Activated T-helper 1 cell treated with anti-CD3 and anti-CD28 coated beads, Interleukin-12 subunit alpha, Interleukin-12 subunit beta, Interleukin-2, Interleukin-4 antibody, amounts not matched to agents 30 ng/mL and 10 ng/mL and 1 ng/mL, durations not matched to agents 14 hours and 24 hours and 36 hours (primary cell): ENCODE data around the gene UNC45A. TPM values are rescaled to one million over a fixed set of nuclear protein-coding genes. Genes with fewer than 3 reads are reported as not detected.

Experiments used
- DNase-seq: peaks from one replicate; pipeline ENCODE4 v3.0.0; 2021; ENCODE audit warnings: low spot score
- H3K27ac Mint-ChIP-seq: one replicate; pipeline ENCODE4 v1.8.0; 2021; ENCODE audit warnings: mild to moderate bottlenecking, mixed read lengths
- H3K27me3 Mint-ChIP-seq: one replicate; pipeline ENCODE4 v1.8.0; 2022; ENCODE audit warnings: mild to moderate bottlenecking, moderate library complexity, mixed read lengths; ENCODE audit not compliant: insufficient read depth
- H3K36me3 Mint-ChIP-seq: one replicate; pipeline ENCODE4 v1.8.0; 2021; ENCODE audit warnings: low read depth, mixed read lengths
- H3K4me1 Mint-ChIP-seq: one replicate; pipeline ENCODE4 v1.8.0; 2021; ENCODE audit warnings: low read depth, mixed read lengths
- H3K4me3 Mint-ChIP-seq: one replicate; pipeline ENCODE4 v1.8.0; 2021; ENCODE audit warnings: mild to moderate bottlenecking, moderate library complexity, mixed read lengths
- H3K9me3 Mint-ChIP-seq: one replicate; pipeline ENCODE4 v1.8.0; 2021; ENCODE audit warnings: mixed read lengths
- intact Hi-C: fragments of 100-400 bp; cut with micrococcal nuclease; formaldehyde crosslinking; loops from one replicate; pipeline ENCODE4 v1.15.1; 2024
- total RNA-seq: library from RNA; stranded (reverse); gene quantifications from 2 replicates; pipeline ENCODE4 v1.2.3, GENCODE V29; 2022

Gene UNC45A
- total RNA-seq, 1 donor from 2014 or later = 68.6 TPM

DNA sequence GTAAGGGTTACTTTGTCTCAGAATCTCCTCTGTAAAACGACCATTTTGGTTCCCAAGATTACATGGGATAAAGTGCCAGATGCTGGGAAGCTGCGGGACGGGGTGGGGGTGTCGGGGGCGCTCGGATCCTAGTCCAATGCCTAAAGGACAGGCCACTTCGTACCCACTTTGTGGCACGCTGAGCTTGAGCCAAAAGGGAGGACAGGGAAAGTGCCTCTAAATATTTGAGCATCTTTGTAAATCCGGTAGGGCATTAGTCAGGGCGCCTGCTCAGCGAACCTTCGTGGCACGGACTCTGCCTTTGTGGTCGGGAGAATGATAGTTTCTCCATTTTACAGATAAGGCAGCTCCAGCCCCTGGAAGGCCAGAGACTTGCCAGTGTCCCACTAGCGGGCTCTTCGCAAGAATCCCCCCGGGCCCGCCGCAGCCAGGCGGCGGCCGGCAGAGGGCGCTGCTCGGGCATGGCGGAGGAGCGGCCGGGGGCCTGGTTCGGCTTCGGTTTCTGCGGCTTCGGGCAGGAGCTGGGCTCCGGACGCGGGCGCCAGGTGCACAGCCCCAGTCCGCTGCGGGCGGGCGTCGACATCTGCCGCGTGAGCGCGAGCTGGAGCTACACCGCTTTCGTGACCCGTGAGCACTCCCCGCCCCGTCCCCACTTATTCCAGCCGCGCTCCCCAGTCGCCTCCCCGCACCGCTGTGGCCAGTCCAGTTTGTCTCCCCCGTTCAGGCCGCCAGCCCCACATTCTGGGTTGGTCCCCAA lies 21.4 kb downstream of the UNC45A start:
- Mint-ChIP-seq H3K27ac (peak overlapping the region; percentile 72), H3K27me3 (no peaks in the 10 kb centered on the region), H3K4me1 (peaks cover 24% of the 10 kb centered on the region), H3K9me3 (no peaks in the 10 kb centered on the region), H3K4me3 (peak overlapping the region; percentile 90), H3K36me3 (peaks cover 35% of the 10 kb centered on the region)
- DNase-seq = peak; percentile 46
- intact Hi-C loops = loop anchor here (1.0 to 10.0 kb wide), 4 partner anchors 77 to 1622 kb away; partner anchors contain the start of gene POLG

DNA sequence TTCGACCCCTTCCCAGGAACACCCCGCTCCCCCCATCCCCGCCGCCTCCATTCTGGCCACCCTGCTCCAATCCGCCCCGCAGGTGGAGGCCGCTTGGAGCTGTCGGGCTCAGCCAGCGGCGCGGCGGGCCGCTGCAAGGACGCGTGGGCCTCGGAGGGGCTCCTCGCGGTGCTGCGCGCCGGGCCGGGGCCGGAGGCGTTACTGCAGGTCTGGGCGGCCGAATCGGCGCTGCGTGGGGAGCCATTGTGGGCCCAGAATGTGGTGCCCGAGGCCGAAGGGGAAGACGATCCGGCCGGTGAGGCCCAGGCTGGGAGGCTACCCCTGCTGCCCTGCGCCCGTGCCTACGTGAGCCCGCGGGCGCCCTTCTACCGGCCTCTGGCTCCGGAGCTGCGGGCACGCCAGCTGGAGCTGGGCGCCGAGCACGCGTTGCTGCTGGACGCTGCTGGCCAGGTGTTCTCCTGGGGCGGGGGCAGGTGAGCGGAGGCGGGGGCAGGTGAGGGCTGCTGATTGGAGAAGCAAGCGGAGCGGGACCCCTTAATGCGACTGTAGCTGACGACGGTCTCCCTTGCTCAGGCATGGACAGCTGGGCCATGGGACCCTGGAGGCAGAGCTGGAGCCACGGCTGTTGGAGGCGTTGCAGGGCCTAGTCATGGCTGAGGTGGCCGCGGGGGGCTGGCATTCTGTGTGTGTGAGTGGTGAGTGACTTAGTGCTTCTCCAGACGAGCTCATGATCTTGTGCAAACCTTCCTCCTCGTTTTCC lies 22.1 kb downstream of the UNC45A start:
- Mint-ChIP-seq H3K4me3 (peak overlapping the region; percentile 78), H3K27me3 (no peaks in the 10 kb centered on the region), H3K36me3 (peaks cover 35% of the 10 kb centered on the region), H3K27ac (peak overlapping the region; percentile 48), H3K4me1 (peaks cover 24% of the 10 kb centered on the region), H3K9me3 (no peaks in the 10 kb centered on the region)
- DNase-seq = no peak
- intact Hi-C loops = loop anchor here (10.0 kb wide), 1 partner anchor 1622 kb away; the partner anchor contains the start of gene POLG

DNA sequence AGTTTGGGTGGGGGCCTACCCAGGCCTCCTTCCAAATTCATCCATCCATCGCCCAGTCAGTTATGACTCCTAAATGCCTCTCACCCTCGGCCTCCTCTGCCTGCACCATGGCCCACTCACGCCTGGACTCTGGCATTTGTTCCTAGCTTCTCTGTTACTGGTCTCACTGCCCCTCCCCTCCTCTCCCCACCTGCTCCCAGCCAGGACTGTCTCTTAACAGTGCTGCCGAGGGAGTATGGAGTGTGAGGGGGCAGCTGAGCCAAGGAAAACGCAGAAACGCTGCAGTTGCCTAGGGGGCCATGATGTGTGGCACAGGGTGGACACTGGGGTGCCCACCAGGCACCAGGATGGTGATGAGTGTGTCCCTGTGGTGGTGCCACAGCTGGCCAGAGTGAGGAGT lies 22.7 kb downstream of the UNC45A start:
- no peak for DNase-seq
- intact Hi-C loops = loop anchor here (10.0 kb wide), 1 partner anchor 1623 kb away; the partner anchor contains the start of gene POLG
- Mint-ChIP-seq H3K4me1 (peaks cover 24% of the 10 kb centered on the region), H3K27ac (peak overlapping the region; percentile 48), H3K9me3 (no peaks in the 10 kb centered on the region), H3K27me3 (no peaks in the 10 kb centered on the region), H3K4me3 (peak overlapping the region; percentile 78), H3K36me3 (peaks cover 34% of the 10 kb centered on the region)

DNA sequence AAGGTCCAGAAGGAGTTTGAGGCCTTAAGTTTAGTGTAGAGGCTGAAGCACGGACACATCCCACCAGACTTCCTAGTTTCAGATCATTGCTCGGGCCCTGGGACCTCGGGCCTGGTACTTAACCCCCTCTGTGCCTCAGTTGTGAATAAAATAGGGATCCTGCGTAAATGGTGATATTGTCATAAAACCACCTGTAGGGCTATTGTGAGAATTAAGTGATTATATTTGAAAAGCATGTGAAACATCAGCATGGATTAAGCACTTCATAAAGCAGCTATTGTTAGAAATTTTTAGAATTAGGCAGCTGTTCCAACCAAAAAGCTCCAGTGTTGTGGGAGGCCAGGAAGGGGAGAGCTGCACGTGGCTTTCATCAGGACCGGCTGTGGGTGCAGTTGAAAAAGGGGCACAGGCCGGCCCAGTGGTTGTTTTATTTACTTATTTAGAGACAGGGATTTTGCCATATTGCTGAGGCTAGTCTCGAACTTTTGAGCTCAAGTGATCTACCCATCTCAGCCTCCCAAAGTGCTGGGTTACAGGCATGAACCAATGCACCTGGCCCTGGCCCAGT lies 24.0 kb downstream of the UNC45A start:
- intact Hi-C loops = loop anchor here (10.0 kb wide), 1 partner anchor 1624 kb away; the partner anchor contains the start of gene POLG
- Mint-ChIP-seq H3K36me3 (peaks cover 35% of the 10 kb centered on the region), H3K4me3 (no peak overlapping the region), H3K4me1 (peaks cover 15% of the 10 kb centered on the region), H3K9me3 (no peaks in the 10 kb centered on the region), H3K27ac (no peak overlapping the region), H3K27me3 (no peaks in the 10 kb centered on the region)
- DNase-seq = no peak

DNA sequence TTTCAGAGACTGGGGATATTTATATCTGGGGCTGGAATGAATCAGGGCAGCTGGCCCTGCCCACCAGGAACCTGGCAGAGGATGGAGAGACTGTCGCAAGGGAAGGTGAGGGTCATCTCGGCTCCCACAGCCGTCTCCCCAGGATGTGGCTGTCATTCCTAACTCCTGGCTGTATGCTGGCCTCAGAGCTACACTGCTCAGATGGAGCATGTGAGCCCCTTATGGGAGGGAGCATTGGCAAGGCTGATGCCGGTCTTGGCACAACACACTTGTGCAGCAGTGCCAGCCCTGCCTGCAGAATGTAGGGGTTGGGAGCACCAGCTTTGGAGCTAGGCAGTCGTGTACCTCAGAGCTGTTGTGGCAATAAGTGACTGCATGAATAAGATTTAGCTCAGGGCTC lies 24.8 kb downstream of the UNC45A start:
- intact Hi-C loops = loop anchor here (10.0 kb wide), 1 partner anchor 1625 kb away; the partner anchor contains the start of gene POLG
- H3K4me3 Mint-ChIP-seq = no peak overlapping the region
- no peaks in the 10 kb centered on the region for H3K27me3 Mint-ChIP-seq
- peaks cover 15% of the 10 kb centered on the region for H3K4me1 Mint-ChIP-seq
- H3K36me3 Mint-ChIP-seq = peaks cover 39% of the 10 kb centered on the region
- no peak overlapping the region for H3K27ac Mint-ChIP-seq
- H3K9me3 Mint-ChIP-seq = no peaks in the 10 kb centered on the region
- DNase-seq = no peak

DNA sequence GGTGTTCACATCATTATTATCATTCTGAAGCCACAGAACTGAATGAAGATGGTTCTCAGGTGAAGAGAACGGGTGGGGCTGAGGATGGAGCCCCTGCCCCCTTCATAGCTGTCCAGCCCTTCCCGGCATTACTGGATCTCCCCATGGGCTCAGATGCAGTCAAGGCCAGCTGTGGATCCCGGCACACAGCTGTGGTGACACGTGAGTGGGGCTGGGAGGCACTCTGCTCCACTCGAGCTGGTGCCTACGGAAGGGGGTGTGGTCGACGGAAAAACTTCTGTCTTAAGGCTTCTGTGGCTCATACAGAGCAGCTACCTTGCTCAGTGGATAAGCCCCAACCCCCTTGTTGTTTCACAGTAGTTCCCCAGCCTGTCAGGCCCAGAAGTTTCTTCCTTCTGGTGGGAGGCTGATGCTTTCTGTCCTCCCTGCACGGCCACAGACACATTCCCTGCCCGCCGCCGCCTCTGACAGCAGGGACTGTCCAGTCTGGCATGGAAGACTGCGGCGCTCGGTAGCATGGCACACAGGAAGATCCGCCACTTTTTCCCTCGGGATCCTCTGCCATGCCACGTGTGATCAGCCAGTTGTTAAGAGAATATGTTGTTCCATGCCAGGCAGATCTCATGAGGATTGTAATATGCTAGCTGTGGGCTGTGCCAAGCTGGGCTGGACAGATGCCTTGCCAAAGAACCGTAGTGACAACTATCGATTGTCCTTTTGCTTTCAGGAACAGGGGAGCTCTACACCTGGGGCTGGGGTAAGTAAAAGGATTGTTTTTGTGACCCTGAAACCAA lies 25.4 kb downstream of the UNC45A start:
- Mint-ChIP-seq H3K4me3 (no peak overlapping the region), H3K36me3 (peaks cover 44% of the 10 kb centered on the region), H3K9me3 (no peaks in the 10 kb centered on the region), H3K27ac (no peak overlapping the region), H3K4me1 (peaks cover 15% of the 10 kb centered on the region), H3K27me3 (no peaks in the 10 kb centered on the region)
- no peak for DNase-seq
- intact Hi-C loops = no loop called here

DNA sequence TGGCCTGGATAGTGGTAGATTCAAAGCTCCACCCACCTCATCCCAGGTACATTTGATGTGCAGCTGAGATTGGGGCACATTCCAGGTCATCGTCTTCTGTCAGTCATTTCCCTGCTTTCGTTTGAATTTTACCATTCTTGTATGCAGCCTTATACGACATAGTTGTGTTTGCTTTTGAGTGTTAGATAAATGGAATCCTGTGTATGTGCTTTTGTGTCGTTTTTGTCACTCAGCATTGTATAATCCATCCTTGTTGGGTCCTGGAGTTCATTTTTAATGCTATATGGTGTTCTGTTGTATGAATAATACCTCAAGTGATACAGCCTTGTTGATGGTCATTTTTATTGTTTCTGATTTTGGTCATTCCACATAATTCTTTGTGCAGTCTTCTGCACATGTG lies 26.9 kb downstream of the UNC45A start:
- Mint-ChIP-seq H3K36me3 (peaks cover 49% of the 10 kb centered on the region), H3K27ac (no peak overlapping the region), H3K4me1 (peaks cover 8% of the 10 kb centered on the region), H3K9me3 (no peaks in the 10 kb centered on the region), H3K27me3 (no peaks in the 10 kb centered on the region), H3K4me3 (no peak overlapping the region)
- intact Hi-C loops = no loop called here
- DNase-seq = no peak

DNA sequence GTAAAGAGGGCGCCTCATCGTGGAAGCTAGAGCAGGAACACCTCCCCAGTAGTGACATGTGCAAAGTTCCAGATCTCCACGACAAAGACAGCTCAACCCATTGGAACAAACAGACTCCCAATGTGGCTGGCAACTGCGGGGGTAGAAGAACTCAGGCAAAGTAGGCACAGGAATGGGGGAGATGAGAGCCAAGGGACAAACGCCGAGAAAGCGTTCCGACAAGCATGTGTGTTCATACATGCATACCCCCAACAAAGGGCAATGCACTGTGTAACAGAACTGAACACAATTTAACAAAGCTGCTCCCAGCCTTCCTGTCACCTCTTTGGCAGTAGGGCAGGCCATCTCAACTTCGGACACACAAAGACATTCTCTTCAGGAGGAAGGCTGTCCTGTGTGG lies 31.2 kb downstream of the UNC45A start:
- Mint-ChIP-seq H3K27ac (no peak overlapping the region), H3K27me3 (no peaks in the 10 kb centered on the region), H3K36me3 (peaks cover 55% of the 10 kb centered on the region), H3K9me3 (no peaks in the 10 kb centered on the region), H3K4me1 (no peaks in the 10 kb centered on the region), H3K4me3 (no peak overlapping the region)
- no peak for DNase-seq
- intact Hi-C loops = loop anchor here (2.0 kb wide), 1 partner anchor 15 kb away; no protein-coding TSS in a partner anchor

DNA sequence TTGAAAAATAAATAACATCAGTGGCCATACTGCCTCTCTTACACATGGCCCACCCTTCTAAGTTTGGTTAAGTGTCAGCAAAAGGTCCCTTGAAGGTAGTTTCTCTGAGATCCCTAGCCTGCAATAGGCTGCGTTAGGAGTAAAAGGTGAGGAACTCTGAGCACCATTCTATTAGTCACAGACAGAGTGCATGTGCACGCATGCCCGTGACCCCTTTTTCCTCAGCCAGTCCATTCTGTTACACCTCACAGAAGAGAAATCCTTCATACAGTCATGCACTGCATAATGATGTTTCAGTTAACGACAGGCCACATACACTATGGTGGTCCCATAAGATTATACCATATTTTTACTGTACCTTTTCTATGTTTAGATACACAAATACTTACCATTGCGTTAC lies 32.1 kb downstream of the UNC45A start:
- Mint-ChIP-seq H3K27ac (no peak overlapping the region), H3K36me3 (peaks cover 49% of the 10 kb centered on the region), H3K27me3 (no peaks in the 10 kb centered on the region), H3K9me3 (no peaks in the 10 kb centered on the region), H3K4me3 (no peak overlapping the region), H3K4me1 (no peaks in the 10 kb centered on the region)
- no peak for DNase-seq
- intact Hi-C loops = loop anchor here (2.0 kb wide), 1 partner anchor 14 kb away; no protein-coding TSS in a partner anchor

DNA sequence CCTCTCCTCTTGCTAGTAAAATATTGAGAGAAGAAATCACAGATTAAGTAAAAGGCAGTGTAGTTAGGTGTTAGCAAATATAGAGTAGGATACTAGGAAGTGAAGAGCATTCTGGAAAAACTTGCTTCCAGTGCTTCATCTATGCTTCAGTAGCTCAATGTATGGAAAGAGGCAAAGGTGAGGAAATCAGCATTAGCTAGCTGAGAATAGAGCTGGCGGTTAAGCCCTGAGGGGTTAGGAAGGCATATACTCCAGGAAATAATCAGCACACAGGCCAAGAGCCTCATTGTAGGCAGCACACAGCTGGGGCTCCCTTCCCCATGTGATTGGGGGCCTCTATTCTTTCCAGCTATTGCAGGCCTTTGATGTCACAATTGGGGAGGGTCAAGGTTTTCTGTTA lies 33.3 kb downstream of the UNC45A start:
- intact Hi-C loops = no loop called here
- no peaks in the 10 kb centered on the region for H3K27me3 Mint-ChIP-seq
- H3K27ac Mint-ChIP-seq = no peak overlapping the region
- DNase-seq = no peak
- H3K9me3 Mint-ChIP-seq = no peaks in the 10 kb centered on the region
- H3K4me3 Mint-ChIP-seq = no peak overlapping the region
- no peaks in the 10 kb centered on the region for H3K4me1 Mint-ChIP-seq
- H3K36me3 Mint-ChIP-seq = peaks cover 48% of the 10 kb centered on the region

DNA sequence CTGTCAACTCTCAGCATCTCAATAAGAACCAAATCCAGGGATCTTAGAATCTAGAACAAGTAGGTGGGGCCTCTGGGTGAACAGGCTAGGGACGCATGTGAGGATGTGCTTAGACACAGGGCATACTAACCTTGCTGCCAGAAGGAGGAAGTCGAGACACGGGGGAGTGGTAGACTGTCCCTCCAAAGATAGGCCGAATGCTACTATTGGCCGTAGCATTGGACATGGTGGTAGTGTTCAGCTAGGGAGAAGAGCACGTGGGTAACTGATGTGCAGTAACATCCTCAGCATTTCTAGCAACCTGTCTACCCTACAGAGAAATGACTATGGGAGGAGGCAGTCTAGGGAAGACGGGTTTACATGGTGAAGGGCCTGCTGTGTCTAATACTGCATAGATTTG lies 35.2 kb downstream of the UNC45A start:
- Mint-ChIP-seq H3K36me3 (peaks cover 48% of the 10 kb centered on the region), H3K27ac (no peak overlapping the region), H3K27me3 (no peaks in the 10 kb centered on the region), H3K4me3 (no peak overlapping the region), H3K9me3 (no peaks in the 10 kb centered on the region), H3K4me1 (no peaks in the 10 kb centered on the region)
- intact Hi-C loops = no loop called here
- no peak for DNase-seq

DNA sequence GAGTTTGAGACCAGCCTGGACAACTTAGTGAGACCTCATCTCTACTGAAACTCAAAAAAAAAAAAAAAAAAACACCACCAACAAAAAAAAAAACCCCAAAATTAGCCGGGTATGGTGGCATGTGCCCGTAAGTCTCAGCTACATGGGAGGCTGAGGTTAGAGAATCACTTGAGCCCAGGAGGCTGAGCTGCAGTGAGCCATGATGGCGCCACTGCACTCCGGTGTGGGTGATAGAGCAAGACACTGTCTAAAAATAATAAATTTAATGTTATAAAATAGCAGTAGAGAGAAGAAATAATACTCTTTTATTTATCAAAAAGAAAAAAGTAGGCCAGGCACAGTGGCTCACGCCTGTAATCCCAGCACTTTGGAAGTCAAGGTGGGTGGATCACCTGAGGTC lies 37.0 kb downstream of the UNC45A start:
- Mint-ChIP-seq H3K4me1 (no peaks in the 10 kb centered on the region), H3K36me3 (peaks cover 49% of the 10 kb centered on the region), H3K9me3 (no peaks in the 10 kb centered on the region), H3K4me3 (no peak overlapping the region), H3K27ac (no peak overlapping the region), H3K27me3 (no peaks in the 10 kb centered on the region)
- intact Hi-C loops = no loop called here
- DNase-seq = no peak
